Activated B cell treated with CpG ODN at 0.5 μM for 24 hours (primary cell): Measurements from ENCODE around the gene INF2. TPM values are rescaled to one million over a fixed set of nuclear protein-coding genes. Genes with fewer than 3 reads are reported as not detected.

Source experiments
- ATAC-seq: fragments of 200-7000 bp; cut with Tn5 transposase; one replicate; pipeline ENCODE4 v1.10.0; 2021; ENCODE audit warnings: low read depth, mild to moderate bottlenecking, moderate library complexity
- CTCF ChIA-PET: fragments of 350-600 bp; sonication (Branson Sonifier 250); formaldehyde crosslinking; loops from one replicate; lab custom pipeline; 2021; ENCODE audit warnings: antibody characterized with exemption; lab: Charles Lee
- POLR2A ChIA-PET: fragments of 350-600 bp; sonication (Branson Sonifier 250); formaldehyde crosslinking; loops from one replicate; lab custom pipeline; 2021; ENCODE audit warnings: antibody characterized with exemption; lab: Charles Lee
- DNase-seq: peaks from one replicate; pipeline ENCODE4 v3.0.0; 2022
- H3K27ac Mint-ChIP-seq: one replicate; pipeline ENCODE4 v1.8.0; 2020; ENCODE audit warnings: mixed read lengths
- H3K27me3 Mint-ChIP-seq: one replicate; pipeline ENCODE4 v1.8.0; 2021; ENCODE audit warnings: mixed read lengths
- H3K36me3 Mint-ChIP-seq: one replicate; pipeline ENCODE4 v1.8.0; 2021; ENCODE audit warnings: low read depth, mixed read lengths
- H3K4me1 Mint-ChIP-seq: one replicate; pipeline ENCODE4 v1.8.0; 2021; ENCODE audit warnings: mixed read lengths
- H3K4me3 Mint-ChIP-seq: one replicate; pipeline ENCODE4 v1.8.0; 2020; ENCODE audit warnings: mild to moderate bottlenecking, mixed read lengths
- H3K9me3 Mint-ChIP-seq: one replicate; pipeline ENCODE4 v1.8.0; 2020; ENCODE audit warnings: mixed read lengths
- CTCF ChIP-seq: fragments of 200-600 bp; IDR thresholded peaks from one replicate; pipeline ENCODE4 v1.8.0; 2022; ENCODE audit warnings: antibody characterized with exemption, mild to moderate bottlenecking
- intact Hi-C: fragments of 100-400 bp; cut with micrococcal nuclease; formaldehyde crosslinking; loops from one replicate; pipeline ENCODE4 v1.15.1; 2024
- total RNA-seq: library from RNA; stranded (reverse); gene quantifications from 2 replicates; pipeline ENCODE4 v1.2.3, GENCODE V29; 2022

INF2 gene
- total RNA-seq, 1 donor from 2014 or later: 47.2 TPM

DNA sequence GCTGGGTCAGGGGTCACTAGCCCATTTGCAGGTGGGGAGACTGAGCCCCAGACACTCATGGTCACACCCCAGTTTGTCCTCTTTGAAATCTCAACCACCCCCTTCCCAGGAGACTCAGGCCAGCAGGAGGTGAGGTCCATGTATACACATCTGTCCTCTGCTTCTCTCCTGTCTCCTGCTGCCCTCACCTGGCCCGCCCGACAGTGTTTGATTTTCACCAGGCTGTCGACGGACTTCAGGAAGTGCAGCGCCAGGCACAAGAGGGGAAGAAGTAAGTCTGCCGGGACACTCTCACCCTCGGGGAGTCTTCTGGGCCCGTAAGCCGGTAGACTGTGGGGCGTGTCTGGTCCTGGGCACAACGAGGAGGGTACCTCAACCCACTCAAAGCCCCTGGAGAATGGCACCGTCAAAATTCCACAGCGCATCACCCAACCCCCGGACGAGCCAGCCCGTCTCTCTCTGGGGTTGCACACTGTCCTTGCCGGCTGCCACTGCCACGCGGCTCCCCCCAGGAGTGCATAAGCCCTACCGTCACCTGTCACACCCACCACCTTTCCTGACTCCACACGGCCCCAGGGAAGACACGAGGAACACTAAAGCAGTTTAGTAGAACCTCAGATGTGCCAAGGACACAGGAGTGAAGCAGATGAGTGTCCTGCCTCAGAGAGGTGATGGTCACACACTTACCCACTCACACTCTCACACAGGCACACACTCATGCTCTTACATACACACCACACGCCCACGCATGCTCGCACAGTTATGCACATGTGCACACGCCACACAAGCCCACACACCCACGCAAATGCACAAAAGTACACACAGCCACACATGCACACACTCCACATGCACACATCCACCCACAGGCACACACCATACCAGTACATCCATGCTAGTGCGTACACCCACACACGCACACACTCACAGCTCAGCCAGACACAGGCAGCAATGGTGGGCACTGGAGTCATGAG is 50.4 kb downstream of the INF2 start:
- no peak for DNase-seq
- Mint-ChIP-seq H3K9me3 (no peaks in the 10 kb centered on the region), H3K4me1 (no peaks in the 10 kb centered on the region), H3K27ac (no peak overlapping the region), H3K27me3 (peaks cover 9% of the 10 kb centered on the region), H3K4me3 (no peak overlapping the region), H3K36me3 (no peaks in the 10 kb centered on the region)
- TF ChIP-seq CTCF: no peak
- ATAC-seq: no peak
- POLR2A ChIA-PET: no interaction called here
- intact Hi-C loops: no loop called here
- CTCF ChIA-PET: no interaction called here

DNA sequence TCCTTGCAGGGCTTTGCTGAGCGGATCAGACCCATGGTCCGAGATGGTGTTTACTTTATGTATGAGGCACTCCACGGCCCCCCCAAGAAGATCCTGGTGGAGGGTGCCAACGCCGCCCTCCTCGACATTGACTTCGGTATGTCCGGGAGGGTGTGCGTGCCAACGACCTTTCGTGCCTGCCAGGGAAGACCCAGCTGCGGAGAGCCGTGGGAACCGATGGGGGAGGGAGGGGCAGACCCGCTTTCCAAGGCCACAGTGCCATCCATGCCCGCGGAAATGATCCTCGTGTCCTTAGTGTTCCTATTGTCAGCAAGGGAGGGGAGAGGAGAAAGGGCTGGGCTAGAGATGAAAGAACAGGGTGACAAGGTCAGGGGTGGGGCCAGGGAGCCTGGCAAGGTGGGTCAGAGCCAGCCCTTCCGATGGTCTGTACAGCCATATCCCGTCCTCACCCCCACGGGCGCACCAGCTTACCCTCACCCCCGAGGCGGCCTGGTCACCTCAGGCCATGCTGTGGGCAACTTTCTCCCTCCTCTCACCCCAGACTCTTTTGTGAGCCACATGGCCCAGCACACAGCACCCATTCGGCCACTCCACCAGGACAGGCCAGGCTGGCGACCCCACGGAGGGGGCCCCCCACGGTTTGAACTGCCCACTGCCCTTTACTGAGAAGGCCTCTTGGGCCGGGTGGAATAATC is 51.8 kb downstream of the INF2 start:
- no peak for TF ChIP-seq CTCF
- DNase-seq (no peak), ATAC-seq (no peak)
- H3K27me3 Mint-ChIP-seq: peaks cover 7% of the 10 kb centered on the region
- H3K4me1 Mint-ChIP-seq: peaks cover 5% of the 10 kb centered on the region
- ChIA-PET CTCF (no interaction called here), POLR2A (no interaction called here)
- H3K4me3 Mint-ChIP-seq: no peak overlapping the region
- intact Hi-C loops: no loop called here
- no peaks in the 10 kb centered on the region for H3K36me3 Mint-ChIP-seq
- H3K9me3 Mint-ChIP-seq: no peaks in the 10 kb centered on the region
- H3K27ac Mint-ChIP-seq: no peak overlapping the region

DNA sequence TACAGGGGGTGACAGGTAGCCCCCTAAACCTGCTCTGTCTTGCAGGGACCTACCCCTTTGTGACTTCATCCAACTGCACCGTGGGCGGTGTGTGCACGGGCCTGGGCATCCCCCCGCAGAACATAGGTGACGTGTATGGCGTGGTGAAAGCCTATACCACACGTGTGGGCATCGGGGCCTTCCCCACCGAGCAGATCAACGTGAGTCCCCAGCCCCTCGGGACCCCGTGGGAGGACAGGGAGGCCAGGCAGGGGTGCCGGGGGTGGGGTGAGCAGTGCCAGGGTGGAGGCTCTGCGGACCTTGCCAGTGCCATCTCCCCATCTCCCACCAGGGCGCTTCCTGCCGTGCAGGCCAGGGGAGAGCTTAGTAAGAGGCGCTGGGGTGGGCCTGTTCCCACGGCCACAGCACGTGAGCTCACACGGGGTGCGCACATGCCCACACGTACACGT is 52.4 kb downstream of the INF2 start:
- Mint-ChIP-seq H3K9me3 (no peaks in the 10 kb centered on the region), H3K27ac (no peak overlapping the region), H3K36me3 (no peaks in the 10 kb centered on the region), H3K4me3 (no peak overlapping the region), H3K4me1 (peaks cover 5% of the 10 kb centered on the region), H3K27me3 (peaks cover 6% of the 10 kb centered on the region)
- ATAC-seq: no peak
- ChIA-PET POLR2A (no interaction called here), CTCF (no interaction called here)
- intact Hi-C loops: no loop called here
- no peak for DNase-seq
- TF ChIP-seq CTCF: no peak

DNA sequence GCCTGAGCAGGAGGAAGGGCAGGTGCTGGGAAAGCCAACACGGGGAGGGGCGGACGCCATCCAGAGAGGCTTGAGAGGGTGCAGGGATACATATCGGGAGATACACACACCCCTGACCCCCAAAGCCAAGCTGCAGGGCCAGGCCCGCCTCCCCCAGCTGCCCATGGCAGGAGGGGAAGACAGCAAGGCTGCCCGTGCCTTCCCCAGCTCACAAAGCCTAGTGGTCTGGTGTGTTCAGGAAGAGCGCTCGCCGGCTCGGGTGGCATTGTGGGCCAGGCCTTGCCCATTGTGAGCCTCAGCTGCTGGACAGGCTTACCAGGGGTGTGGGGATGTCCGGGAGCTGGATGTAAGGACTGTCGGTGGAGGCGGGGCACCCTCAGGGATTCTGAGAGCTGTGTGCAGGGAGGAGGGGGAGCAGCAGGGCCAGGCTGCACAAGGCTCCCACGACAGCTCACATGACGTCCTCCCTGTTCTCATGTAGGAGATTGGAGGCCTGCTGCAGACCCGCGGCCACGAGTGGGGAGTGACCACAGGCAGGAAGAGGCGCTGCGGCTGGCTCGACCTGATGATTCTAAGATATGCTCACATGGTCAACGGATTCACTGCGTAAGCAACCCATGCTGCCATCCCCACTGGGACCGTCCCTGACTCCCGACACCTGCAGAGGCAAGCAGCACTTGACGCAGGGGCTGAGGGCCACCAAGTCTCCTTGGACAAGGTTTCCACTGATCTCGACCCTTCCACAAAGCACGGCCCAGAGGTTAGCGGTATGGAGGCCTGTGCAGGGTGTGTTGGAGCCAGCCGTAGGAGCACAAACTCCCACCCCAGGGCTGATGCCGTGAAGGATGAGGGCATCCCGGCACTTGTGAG is 53.4 kb downstream of the INF2 start:
- TF ChIP-seq CTCF: no peak
- DNase-seq (no peak), ATAC-seq (no peak)
- H3K9me3 Mint-ChIP-seq: no peaks in the 10 kb centered on the region
- H3K36me3 Mint-ChIP-seq: no peaks in the 10 kb centered on the region
- no peak overlapping the region for H3K27ac Mint-ChIP-seq
- no peak overlapping the region for H3K4me3 Mint-ChIP-seq
- H3K4me1 Mint-ChIP-seq: peaks cover 5% of the 10 kb centered on the region
- POLR2A ChIA-PET: no interaction called here
- CTCF ChIA-PET: no interaction called here
- intact Hi-C loops: no loop called here
- peaks cover 6% of the 10 kb centered on the region for H3K27me3 Mint-ChIP-seq
